Measurements from ENCODE around the gene FAM210B. TPM values are rescaled to one million over a fixed set of nuclear protein-coding genes. Genes with fewer than 3 reads are reported as not detected.
A peak's percentile ranks its signal among the peaks of the same experiment; 100 is the strongest.

FAM210B gene
- total and polyA plus RNA-seq, 9 of the 15 experiments (the other 6 are each of a cell fraction or from before 2014, with no cell fraction given): 12.1 to 87.3 (median 47.6) TPM

- TF ChIP-seq ZNF311 (CRISPR knock-in tag; IDR thresholded peaks at IDR 0.05): no peak
- no peak for TF ChIP-seq ZC3H8 (IDR thresholded peaks at IDR 0.05)
- TF ChIP-seq NCOA1 (IDR thresholded peaks at IDR 0.05; ENCODE audit: low read depth): peak; percentile 77; the same call in 1 of the 2 replicates
- TF ChIP-seq ZNF398 (CRISPR knock-in tag; IDR thresholded peaks at IDR 0.05): no peak
- TF ChIP-seq, protein P1, sequence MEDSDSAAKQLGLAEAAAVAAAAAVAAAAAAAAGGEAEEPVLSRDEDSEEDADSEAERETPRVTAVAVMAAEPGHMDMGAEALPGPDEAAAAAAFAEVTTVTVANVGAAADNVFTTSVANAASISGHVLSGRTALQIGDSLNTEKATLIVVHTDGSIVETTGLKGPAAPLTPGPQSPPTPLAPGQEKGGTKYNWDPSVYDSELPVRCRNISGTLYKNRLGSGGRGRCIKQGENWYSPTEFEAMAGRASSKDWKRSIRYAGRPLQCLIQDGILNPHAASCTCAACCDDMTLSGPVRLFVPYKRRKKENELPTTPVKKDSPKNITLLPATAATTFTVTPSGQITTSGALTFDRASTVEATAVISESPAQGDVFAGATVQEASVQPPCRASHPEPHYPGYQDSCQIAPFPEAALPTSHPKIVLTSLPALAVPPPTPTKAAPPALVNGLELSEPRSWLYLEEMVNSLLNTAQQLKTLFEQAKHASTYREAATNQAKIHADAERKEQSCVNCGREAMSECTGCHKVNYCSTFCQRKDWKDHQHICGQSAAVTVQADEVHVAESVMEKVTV (CRISPR knock-in tag; IDR thresholded peaks at IDR 0.05): no peak
- peak; percentile 22 for TF ChIP-seq HDAC3 (IDR thresholded peaks at IDR 0.05; ENCODE audit: borderline replicate concordance, partially characterized antibody)
- no peak for TF ChIP-seq ATF4 (CRISPR knock-in tag; IDR thresholded peaks at IDR 0.05)
- TF ChIP-seq JUND (IDR thresholded peaks at IDR 0.05; ENCODE audit: borderline replicate concordance, low read depth, low read length): peak; percentile 92
- TF ChIP-seq JUND (tag; IDR thresholded peaks at IDR 0.05; ENCODE audit: borderline replicate concordance, low read depth, low read length): peak; percentile 92; the same call in 2 of the 3 replicates
- TF ChIP-seq ZNF384 (IDR thresholded peaks at IDR 0.05; ENCODE audit: low read depth, low read length): no peak; the same call in 1 of the 2 replicates
- TF ChIP-seq NRF1 (conservative IDR thresholded peaks at IDR 0.05 in 1 of 2, IDR thresholded peaks at IDR 0.05 in 1 of 2): peak; percentile 98
- no peak for TF ChIP-seq HMG20A (CRISPR knock-in tag; conservative IDR thresholded peaks at IDR 0.05)
- peak; percentile 87 to 93 for TF ChIP-seq FOXK2 (conservative IDR thresholded peaks at IDR 0.05 in 1 of 2, IDR thresholded peaks at IDR 0.05 in 1 of 2; ENCODE audit: low read depth in 2 of 2)
- TF ChIP-seq, protein P2, sequence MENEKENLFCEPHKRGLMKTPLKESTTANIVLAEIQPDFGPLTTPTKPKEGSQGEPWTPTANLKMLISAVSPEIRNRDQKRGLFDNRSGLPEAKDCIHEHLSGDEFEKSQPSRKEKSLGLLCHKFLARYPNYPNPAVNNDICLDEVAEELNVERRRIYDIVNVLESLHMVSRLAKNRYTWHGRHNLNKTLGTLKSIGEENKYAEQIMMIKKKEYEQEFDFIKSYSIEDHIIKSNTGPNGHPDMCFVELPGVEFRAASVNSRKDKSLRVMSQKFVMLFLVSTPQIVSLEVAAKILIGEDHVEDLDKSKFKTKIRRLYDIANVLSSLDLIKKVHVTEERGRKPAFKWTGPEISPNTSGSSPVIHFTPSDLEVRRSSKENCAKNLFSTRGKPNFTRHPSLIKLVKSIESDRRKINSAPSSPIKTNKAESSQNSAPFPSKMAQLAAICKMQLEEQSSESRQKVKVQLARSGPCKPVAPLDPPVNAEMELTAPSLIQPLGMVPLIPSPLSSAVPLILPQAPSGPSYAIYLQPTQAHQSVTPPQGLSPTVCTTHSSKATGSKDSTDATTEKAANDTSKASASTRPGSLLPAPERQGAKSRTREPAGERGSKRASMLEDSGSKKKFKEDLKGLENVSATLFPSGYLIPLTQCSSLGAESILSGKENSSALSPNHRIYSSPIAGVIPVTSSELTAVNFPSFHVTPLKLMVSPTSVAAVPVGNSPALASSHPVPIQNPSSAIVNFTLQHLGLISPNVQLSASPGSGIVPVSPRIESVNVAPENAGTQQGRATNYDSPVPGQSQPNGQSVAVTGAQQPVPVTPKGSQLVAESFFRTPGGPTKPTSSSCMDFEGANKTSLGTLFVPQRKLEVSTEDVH (IDR thresholded peaks at IDR 0.05; ENCODE audit: low read depth, partially characterized antibody): peak; percentile 83
- peak; percentile 89 for TF ChIP-seq POLR2G (IDR thresholded peaks at IDR 0.05; ENCODE audit: low read depth, low read length)
- TF ChIP-seq, protein P3, sequence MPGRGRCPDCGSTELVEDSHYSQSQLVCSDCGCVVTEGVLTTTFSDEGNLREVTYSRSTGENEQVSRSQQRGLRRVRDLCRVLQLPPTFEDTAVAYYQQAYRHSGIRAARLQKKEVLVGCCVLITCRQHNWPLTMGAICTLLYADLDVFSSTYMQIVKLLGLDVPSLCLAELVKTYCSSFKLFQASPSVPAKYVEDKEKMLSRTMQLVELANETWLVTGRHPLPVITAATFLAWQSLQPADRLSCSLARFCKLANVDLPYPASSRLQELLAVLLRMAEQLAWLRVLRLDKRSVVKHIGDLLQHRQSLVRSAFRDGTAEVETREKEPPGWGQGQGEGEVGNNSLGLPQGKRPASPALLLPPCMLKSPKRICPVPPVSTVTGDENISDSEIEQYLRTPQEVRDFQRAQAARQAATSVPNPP (IDR thresholded peaks at IDR 0.05; ENCODE audit: borderline replicate concordance, insufficient read depth, insufficient read length): no peak
- no peak for TF ChIP-seq XRCC3 (IDR thresholded peaks at IDR 0.05)
- TF ChIP-seq HDAC8 (tag; IDR thresholded peaks at IDR 0.05): no peak
- peak; percentile 73; the same call in 1 of the 2 replicates for TF ChIP-seq SIN3B (IDR thresholded peaks at IDR 0.05; ENCODE audit: low read depth)
These were observed 33.5 kb downstream of the FAM210B start, which contains the start of the genes AURKA and CSTF1 (continued) for GRCh38 chr20:56392132-56392880.
